HepG2 (cell line): Measurements from ENCODE around the gene DGUOK. TPM values are rescaled to one million over a fixed set of nuclear protein-coding genes. Genes with fewer than 3 reads are reported as not detected.

Experiments
- ATAC-seq: fragments of 200-7000 bp; cut with Tn5 transposase; 3 replicates; pipeline ENCODE4 v1.9.1; 2020; ENCODE audit warnings: mild to moderate bottlenecking, moderate library complexity
- BruUV-seq: library from RNA; stranded (reverse); fragments of 400-500 nt; replicated peaks from 2 replicates; lab custom pipeline; 2021; lab: Mats Ljungman, UMichigan
- CTCF ChIA-PET: fragments of 300-600 bp; formaldehyde crosslinking; extraction: SDS; loops from one replicate; lab custom pipeline; 2021; ENCODE audit warnings: low total read pairs, inconsistent platforms, low intra/inter-chr PET ratio; lab: Yijun Ruan, JAX
- POLR2A ChIA-PET: fragments of 350-600 bp; sonication (Branson Sonifier 250); formaldehyde crosslinking; loops from one replicate; lab custom pipeline; 2020; ENCODE audit warnings: antibody characterized with exemption, inconsistent platforms; lab: Yijun Ruan, JAX
- DNase-seq: peaks from one replicate; pipeline ENCODE4 v3.0.0-alpha.2; 2015; ENCODE audit warnings: low spot score
- FAIRE-seq: peaks from 3 replicates; lab custom pipeline; 2011; peaks lifted over from hg19 to GRCh38; lab: Jason Lieb, UNC
- H2AFZ ChIP-seq: one replicate; pipeline ENCODE4 v1.6.1; 2011; ENCODE audit warnings: low read length, inconsistent platforms
- H3K27ac ChIP-seq: fragments of 300-600 bp; 3 replicates; pipeline ENCODE4 v1.8.0; 2011; ENCODE audit warnings: mixed run types, mild to moderate bottlenecking, mixed read lengths, low read length, inconsistent platforms; ENCODE audit not compliant: insufficient read depth; ENCODE audit errors: extremely low read length
- H3K27me3 ChIP-seq, 2 experiments: fragments of 200-600 bp in 1 of 2; 2 replicates in 1 of 2; 3 replicates in 1 of 2; pipeline versions ENCODE4 v1.6.0 to v1.8.0; 2011; ENCODE audit warnings: low read length in 2 of 2, mild to moderate bottlenecking in 2 of 2, moderate library complexity in 2 of 2, inconsistent platforms in 1 of 2; ENCODE audit not compliant: insufficient read depth in 2 of 2, control insufficient read depth in 1 of 2
- H3K36me3 ChIP-seq, 2 experiments: fragments of 200-600 bp in 1 of 2; replicated peaks in 1 of 2; 2 replicates in 1 of 2; 3 replicates in 1 of 2; pipeline versions ENCODE4 v1.5.1 to v1.8.0; 2011; ENCODE audit warnings: low read length in 2 of 2, inconsistent platforms in 1 of 2; ENCODE audit not compliant: insufficient read depth in 2 of 2, control insufficient read depth in 1 of 2
- H3K4me1 ChIP-seq: 2 replicates; pipeline ENCODE4 v1.5.1; 2012; ENCODE audit warnings: low read length, inconsistent platforms; ENCODE audit not compliant: insufficient read depth
- H3K4me2 ChIP-seq: 2 replicates; pipeline ENCODE4 v1.6.0; 2011; ENCODE audit warnings: low read depth, low read length, inconsistent platforms
- H3K4me3 ChIP-seq, 3 experiments: fragments of 200-600 bp in 1 of 3; sonication (generic), shearing (Covaris generic) in 1 of 3; replicated peaks in 1 of 3; 2 replicates each; pipeline ENCODE4 v1.5.1; 2011 to 2016; ENCODE audit warnings: low read length in 3 of 3, inconsistent platforms in 2 of 3, low read depth in 2 of 3, mild to moderate bottlenecking in 2 of 3, control low read depth in 1 of 3, mixed read lengths in 1 of 3; ENCODE audit not compliant: insufficient read depth in 1 of 3
- H3K79me2 ChIP-seq: one replicate; pipeline ENCODE4 v1.6.1; 2011; ENCODE audit warnings: low read length, inconsistent platforms; ENCODE audit not compliant: insufficient read depth
- H3K9ac ChIP-seq: 2 replicates; pipeline ENCODE4 v1.6.0; 2011; ENCODE audit warnings: mild to moderate bottlenecking, low read depth, low read length, inconsistent platforms; ENCODE audit not compliant: insufficient read depth
- H3K9me3 ChIP-seq: 2 replicates; pipeline ENCODE4 v1.5.1; 2012; ENCODE audit warnings: mild to moderate bottlenecking, low read length
- H4K20me1 ChIP-seq: 2 replicates; pipeline ENCODE4 v1.6.0; 2011; ENCODE audit warnings: inconsistent platforms, mild to moderate bottlenecking, low read length, moderate library complexity; ENCODE audit not compliant: insufficient read depth
- IKZF4 ChIP-seq: sonication (generic); formaldehyde crosslinking; IDR thresholded peaks from 2 replicates; pipeline ENCODE4 v1.5.1; 2020; ENCODE audit warnings: borderline replicate concordance, mild to moderate bottlenecking, low read depth, missing genetic modification reagents; ENCODE audit errors: not compliant biosample characterization
- PHF8 ChIP-seq: sonication (generic); formaldehyde crosslinking; IDR thresholded peaks from 2 replicates; pipeline ENCODE4 v1.5.0; 2020; ENCODE audit warnings: missing genetic modification reagents
- PITX1 ChIP-seq: sonication (generic); formaldehyde crosslinking; IDR thresholded peaks from 2 replicates; pipeline ENCODE4 v1.5.1; 2020; ENCODE audit warnings: mild to moderate bottlenecking, missing genetic modification reagents
- RBM22 ChIP-seq: fragments of 200-400 bp; formaldehyde crosslinking; optimal IDR thresholded peaks from 2 replicates; pipeline ENCODE3; 2017; ENCODE audit warnings: mild to moderate bottlenecking, low read length, moderate library complexity
- SOX13 ChIP-seq, 3 experiments: fragments of 450-650 bp in 1 of 3; sonication (generic) in 1 of 3; formaldehyde crosslinking in 1 of 3; IDR thresholded peaks in 2 of 3; conservative IDR thresholded peaks in 1 of 3; 2 replicates each; pipeline versions ENCODE4 v1.5.0 to v1.6.1; 2016 to 2020; ENCODE audit warnings: antibody characterized with exemption in 1 of 3, mild to moderate bottlenecking in 1 of 3, missing compliant biosample characterization in 1 of 3, missing genetic modification reagents in 1 of 3, moderate library complexity in 1 of 3
- SRY ChIP-seq: sonication (generic); formaldehyde crosslinking; IDR thresholded peaks from 2 replicates; pipeline ENCODE4 v1.8.0; 2022; ENCODE audit warnings: mild to moderate bottlenecking, missing genetic modification reagents
- ZBTB8A ChIP-seq: sonication (generic); formaldehyde crosslinking; IDR thresholded peaks from 2 replicates; pipeline ENCODE4 v1.4.0; 2020; ENCODE audit warnings: mild to moderate bottlenecking, low read depth, missing genetic modification reagents, borderline replicate concordance
- ZC3H13 ChIP-seq: sonication (generic); formaldehyde crosslinking; IDR thresholded peaks from 2 replicates; pipeline ENCODE4 v1.8.1; 2023; ENCODE audit warnings: mild to moderate bottlenecking, missing genetic modification reagents, moderate library complexity
- WGBS: methylation state at CpG from one replicate; pipeline ENCODE4 v1.1.6; 2017; ENCODE audit warnings: low lambda C conversion rate; 5-methylcytosine and 5-hydroxymethylcytosine counted together
- in situ Hi-C: cut with HindIII; loops from 2 replicates; pipeline ENCODE4 v1.10.0; 2017; ENCODE audit warnings: low pct_unique_long_range_greater_than_20kb; ENCODE audit not compliant: extremely low pct_ligation_motif_present
- intact Hi-C: fragments of 100-400 bp; cut with micrococcal nuclease; formaldehyde crosslinking; loops from one replicate; pipeline ENCODE4 v1.10.0; 2022; ENCODE audit not compliant: unreplicated experiment
- polyA plus RNA-seq, 8 experiments: library from polyadenylated mRNA; depleted of rRNA in 3 of 8; stranded (reverse) in 7 of 8; unstranded in 1 of 8; fragments of >200 nt; fragmentation: Illumina TruSeq in 4 of 8; extraction: Trizol in 4 of 8; gene quantifications; 2 replicates each; pipeline versions ENCODE4 v1.2.1 to v1.2.3, GENCODE V29; 2011 to 2016; ENCODE audit warnings: low read depth in 4 of 8, missing spikeins in 1 of 8, mixed read lengths in 1 of 8; ENCODE audit not compliant: insufficient read depth in 1 of 8
- total RNA-seq, 5 experiments: library from RNA; depleted of rRNA; stranded (reverse); fragments of >200 nt; fragmentation: Illumina TruSeq; extraction: Trizol; gene quantifications; 2 replicates each; pipeline ENCODE4 v1.2.3, GENCODE V29; 2016; ENCODE audit warnings: low read depth in 1 of 5
- TF ChIP-seq, protein P1 (sequence below): sonication (generic); formaldehyde crosslinking; IDR thresholded peaks from 2 replicates; pipeline ENCODE4 v1.5.1; 2020; ENCODE audit warnings: missing genetic modification reagents, mild to moderate bottlenecking, borderline replicate concordance
- TF ChIP-seq, protein P2 (sequence below): sonication (generic); formaldehyde crosslinking; IDR thresholded peaks from 2 replicates; pipeline ENCODE4 v1.4.0; 2020; ENCODE audit warnings: mild to moderate bottlenecking, missing genetic modification reagents
- TF ChIP-seq, protein P3 (sequence below): sonication (generic); formaldehyde crosslinking; IDR thresholded peaks from 2 replicates; pipeline ENCODE4 v1.4.0; 2020; ENCODE audit warnings: mild to moderate bottlenecking, missing genetic modification reagents, borderline replicate concordance
- TF ChIP-seq, protein P4 (sequence below): sonication (generic); formaldehyde crosslinking; IDR thresholded peaks from 2 replicates; pipeline ENCODE4 v1.4.0; 2020; ENCODE audit warnings: low read depth, missing genetic modification reagents

The DGUOK gene
- total and polyA plus RNA-seq, 2 of the 13 experiments (the other 11 are each of a cell fraction or from before 2014, with no cell fraction given), result 105 to 137 TPM

DNA sequence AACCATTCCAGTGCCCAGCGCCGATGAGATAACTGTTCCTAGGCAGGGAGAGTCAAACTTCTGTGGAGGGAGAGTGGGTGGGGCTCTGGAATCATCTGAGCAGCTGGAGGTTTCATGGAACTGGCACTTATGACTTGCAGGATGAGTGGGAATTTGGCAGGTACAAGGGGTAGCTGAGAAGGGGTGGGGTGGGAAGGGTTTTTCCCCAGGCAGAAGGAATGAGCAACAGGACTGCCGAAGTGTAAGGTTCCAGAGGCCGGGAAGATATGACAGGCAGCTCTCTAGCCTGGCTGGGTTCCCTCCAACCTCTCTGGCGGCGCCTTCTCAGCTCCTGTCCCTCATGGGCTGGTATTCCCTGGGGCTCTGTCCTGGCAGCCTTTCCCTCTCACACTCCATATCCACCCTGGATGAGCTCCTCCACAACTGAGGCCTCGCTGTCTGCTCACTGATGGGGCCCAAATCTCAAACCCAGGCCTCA is 55.5 kb downstream of the DGUOK start:
- peaks cover 16% of the 10 kb centered on the region for H3K79me2 ChIP-seq
- ChIA-PET POLR2A (interaction anchor here (1.9 kb wide), 1 partner anchor 138 kb away, joined by 5 read pairs; no protein-coding TSS in a partner anchor), CTCF (no interaction called here)
- no peak for ATAC-seq
- no TSS peak for BruUV-seq
- peak overlapping the region; percentile 91; the same call in 1 of the 2 replicates for H3K4me2 ChIP-seq
- H4K20me1 ChIP-seq, result no peaks in the 10 kb centered on the region
- no peak for DNase-seq
- H3K9me3 ChIP-seq, result no peaks in the 10 kb centered on the region
- H3K27ac ChIP-seq, result no peak overlapping the region
- no peaks in the 10 kb centered on the region for H3K36me3 ChIP-seq
- peaks cover 64% of the 10 kb centered on the region for H3K4me1 ChIP-seq
- intact Hi-C loops, result loop anchor here (5.0 kb wide), 2 partner anchors 55 to 100 kb away; partner anchors contain the start of gene DGUOK
- 55% methylated on average over 7 of the region's 7 CpGs for WGBS
- FAIRE-seq, result no peak
- H3K4me3 ChIP-seq, result peak overlapping the region in 1 of 3 experiments; percentile 63; a peak in 1 of 6 replicates
- peaks cover 0 to 49% of the 10 kb centered on the region in 2 experiments; a peak in 2 of 5 replicates for H3K27me3 ChIP-seq
- no peak overlapping the region for H3K9ac ChIP-seq
- H2AFZ ChIP-seq, result no peak overlapping the region
- in situ Hi-C loops, result no loop called here
- TF ChIP-seq, protein P1, sequence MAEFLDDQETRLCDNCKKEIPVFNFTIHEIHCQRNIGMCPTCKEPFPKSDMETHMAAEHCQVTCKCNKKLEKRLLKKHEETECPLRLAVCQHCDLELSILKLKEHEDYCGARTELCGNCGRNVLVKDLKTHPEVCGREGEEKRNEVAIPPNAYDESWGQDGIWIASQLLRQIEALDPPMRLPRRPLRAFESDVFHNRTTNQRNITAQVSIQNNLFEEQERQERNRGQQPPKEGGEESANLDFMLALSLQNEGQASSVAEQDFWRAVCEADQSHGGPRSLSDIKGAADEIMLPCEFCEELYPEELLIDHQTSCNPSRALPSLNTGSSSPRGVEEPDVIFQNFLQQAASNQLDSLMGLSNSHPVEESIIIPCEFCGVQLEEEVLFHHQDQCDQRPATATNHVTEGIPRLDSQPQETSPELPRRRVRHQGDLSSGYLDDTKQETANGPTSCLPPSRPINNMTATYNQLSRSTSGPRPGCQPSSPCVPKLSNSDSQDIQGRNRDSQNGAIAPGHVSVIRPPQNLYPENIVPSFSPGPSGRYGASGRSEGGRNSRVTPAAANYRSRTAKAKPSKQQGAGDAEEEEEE (CRISPR knock-in tag), result no peak
- TF ChIP-seq PHF8 (CRISPR knock-in tag), result peak; percentile 9; the same call in 1 of the 2 replicates
- TF ChIP-seq, protein P2, sequence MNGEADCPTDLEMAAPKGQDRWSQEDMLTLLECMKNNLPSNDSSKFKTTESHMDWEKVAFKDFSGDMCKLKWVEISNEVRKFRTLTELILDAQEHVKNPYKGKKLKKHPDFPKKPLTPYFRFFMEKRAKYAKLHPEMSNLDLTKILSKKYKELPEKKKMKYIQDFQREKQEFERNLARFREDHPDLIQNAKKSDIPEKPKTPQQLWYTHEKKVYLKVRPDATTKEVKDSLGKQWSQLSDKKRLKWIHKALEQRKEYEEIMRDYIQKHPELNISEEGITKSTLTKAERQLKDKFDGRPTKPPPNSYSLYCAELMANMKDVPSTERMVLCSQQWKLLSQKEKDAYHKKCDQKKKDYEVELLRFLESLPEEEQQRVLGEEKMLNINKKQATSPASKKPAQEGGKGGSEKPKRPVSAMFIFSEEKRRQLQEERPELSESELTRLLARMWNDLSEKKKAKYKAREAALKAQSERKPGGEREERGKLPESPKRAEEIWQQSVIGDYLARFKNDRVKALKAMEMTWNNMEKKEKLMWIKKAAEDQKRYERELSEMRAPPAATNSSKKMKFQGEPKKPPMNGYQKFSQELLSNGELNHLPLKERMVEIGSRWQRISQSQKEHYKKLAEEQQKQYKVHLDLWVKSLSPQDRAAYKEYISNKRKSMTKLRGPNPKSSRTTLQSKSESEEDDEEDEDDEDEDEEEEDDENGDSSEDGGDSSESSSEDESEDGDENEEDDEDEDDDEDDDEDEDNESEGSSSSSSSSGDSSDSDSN (CRISPR knock-in tag), result 0 out of 2 replicates have a peak, but pooled peaks have one; percentile 28
- TF ChIP-seq RBM22, result peak; percentile 57
- no peak for TF ChIP-seq ZBTB8A (CRISPR knock-in tag)
- 0 out of 2 replicates have a peak, but pooled peaks have one; percentile 6 for TF ChIP-seq PITX1 (CRISPR knock-in tag)
- TF ChIP-seq IKZF4 (CRISPR knock-in tag), result peak; percentile 15
- TF ChIP-seq, protein P3, sequence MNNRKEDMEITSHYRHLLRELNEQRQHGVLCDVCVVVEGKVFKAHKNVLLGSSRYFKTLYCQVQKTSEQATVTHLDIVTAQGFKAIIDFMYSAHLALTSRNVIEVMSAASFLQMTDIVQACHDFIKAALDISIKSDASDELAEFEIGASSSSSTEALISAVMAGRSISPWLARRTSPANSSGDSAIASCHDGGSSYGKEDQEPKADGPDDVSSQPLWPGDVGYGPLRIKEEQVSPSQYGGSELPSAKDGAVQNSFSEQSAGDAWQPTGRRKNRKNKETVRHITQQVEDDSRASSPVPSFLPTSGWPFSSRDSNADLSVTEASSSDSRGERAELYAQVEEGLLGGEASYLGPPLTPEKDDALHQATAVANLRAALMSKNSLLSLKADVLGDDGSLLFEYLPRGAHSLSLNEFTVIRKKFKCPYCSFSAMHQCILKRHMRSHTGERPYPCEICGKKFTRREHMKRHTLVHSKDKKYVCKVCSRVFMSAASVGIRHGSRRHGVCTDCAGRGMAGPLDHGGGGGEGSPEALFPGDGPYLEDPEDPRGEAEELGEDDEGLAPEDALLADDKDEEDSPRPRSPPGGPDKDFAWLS, result no peak
- TF ChIP-seq, protein P4, sequence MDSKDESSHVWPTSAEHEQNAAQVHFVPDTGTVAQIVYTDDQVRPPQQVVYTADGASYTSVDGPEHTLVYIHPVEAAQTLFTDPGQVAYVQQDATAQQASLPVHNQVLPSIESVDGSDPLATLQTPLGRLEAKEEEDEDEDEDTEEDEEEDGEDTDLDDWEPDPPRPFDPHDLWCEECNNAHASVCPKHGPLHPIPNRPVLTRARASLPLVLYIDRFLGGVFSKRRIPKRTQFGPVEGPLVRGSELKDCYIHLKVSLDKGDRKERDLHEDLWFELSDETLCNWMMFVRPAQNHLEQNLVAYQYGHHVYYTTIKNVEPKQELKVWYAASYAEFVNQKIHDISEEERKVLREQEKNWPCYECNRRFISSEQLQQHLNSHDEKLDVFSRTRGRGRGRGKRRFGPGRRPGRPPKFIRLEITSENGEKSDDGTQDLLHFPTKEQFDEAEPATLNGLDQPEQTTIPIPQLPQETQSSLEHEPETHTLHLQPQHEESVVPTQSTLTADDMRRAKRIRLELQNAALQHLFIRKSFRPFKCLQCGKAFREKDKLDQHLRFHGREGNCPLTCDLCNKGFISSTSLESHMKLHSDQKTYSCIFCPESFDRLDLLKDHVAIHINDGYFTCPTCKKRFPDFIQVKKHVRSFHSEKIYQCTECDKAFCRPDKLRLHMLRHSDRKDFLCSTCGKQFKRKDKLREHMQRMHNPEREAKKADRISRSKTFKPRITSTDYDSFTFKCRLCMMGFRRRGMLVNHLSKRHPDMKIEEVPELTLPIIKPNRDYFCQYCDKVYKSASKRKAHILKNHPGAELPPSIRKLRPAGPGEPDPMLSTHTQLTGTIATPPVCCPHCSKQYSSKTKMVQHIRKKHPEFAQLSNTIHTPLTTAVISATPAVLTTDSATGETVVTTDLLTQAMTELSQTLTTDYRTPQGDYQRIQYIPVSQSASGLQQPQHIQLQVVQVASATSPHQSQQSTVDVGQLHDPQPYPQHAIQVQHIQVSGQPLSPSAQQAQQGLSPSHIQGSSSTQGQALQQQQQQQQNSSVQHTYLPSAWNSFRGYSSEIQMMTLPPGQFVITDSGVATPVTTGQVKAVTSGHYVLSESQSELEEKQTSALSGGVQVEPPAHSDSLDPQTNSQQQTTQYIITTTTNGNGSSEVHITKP (CRISPR knock-in tag), result 0 out of 2 replicates have a peak, but pooled peaks have one; percentile 2
- 0 out of 2 replicates have a peak, but pooled peaks have one; percentile 12 for TF ChIP-seq SOX13 (IDR thresholded peaks at IDR 0.05)
- no peak for TF ChIP-seq SOX13 (CRISPR knock-in tag; conservative IDR thresholded peaks at IDR 0.05 in 1 of 2, IDR thresholded peaks at IDR 0.05 in 1 of 2)
- no peak for TF ChIP-seq SRY (CRISPR knock-in tag)
- peak; percentile 74; the same call in 1 of the 2 replicates for TF ChIP-seq ZC3H13
